K562 (cell line): ENCODE data around the gene SMAD7. TPM values are rescaled to one million over a fixed set of nuclear protein-coding genes. Genes with fewer than 3 reads are reported as not detected.

Source experiments
- ATAC-seq: fragments of 200-7000 bp; cut with Tn5 transposase; 3 replicates; pipeline ENCODE4 v1.9.1; 2020; ENCODE audit warnings: moderate library complexity
- BruUV-seq: library from RNA; stranded (reverse); fragments of 400-500 nt; replicated peaks from 2 replicates; lab custom pipeline; 2021; lab: Mats Ljungman, UMichigan
- CTCF ChIA-PET: fragments of 300-600 bp; formaldehyde crosslinking; extraction: SDS; loops from one replicate; lab custom pipeline; 2021; ENCODE audit warnings: low intra/inter-chr PET ratio; lab: Yijun Ruan, JAX
- POLR2A ChIA-PET: fragments of 300-600, 350-650 bp; sonication (Branson Sonifier 250); formaldehyde crosslinking; extraction: SDS; loops from one replicate; lab custom pipeline; 2021; ENCODE audit warnings: antibody characterized with exemption, inconsistent platforms; lab: Yijun Ruan, JAX
- DNase-seq, 4 experiments: peaks; one replicate each; pipeline versions ENCODE4 v3.0.0 to v3.0.0-alpha.2; 2011 to 2018; ENCODE audit warnings: low spot score in 3 of 4, mixed read lengths in 3 of 4; ENCODE audit errors: extremely low read depth in 1 of 4
- FAIRE-seq: peaks from 2 replicates; lab custom pipeline; 2011; peaks lifted over from hg19 to GRCh38; lab: Jason Lieb, UNC
- H2AFZ ChIP-seq: 2 replicates; pipeline ENCODE4 v1.6.0; 2011; ENCODE audit warnings: low read depth, low read length, control low read depth, inconsistent platforms
- H3K27ac ChIP-seq: fragments of 200-600 bp; 3 replicates; pipeline ENCODE4 v1.8.0; 2011; ENCODE audit warnings: low read depth, mild to moderate bottlenecking, control low read depth, inconsistent platforms, low read length, moderate library complexity, mixed read lengths; ENCODE audit errors: extremely low read depth
- H3K27me3 ChIP-seq, 2 experiments: fragments of 300-600 bp in 1 of 2; 2 replicates in 1 of 2; 3 replicates in 1 of 2; pipeline versions ENCODE4 v1.6.0 to v1.8.0; 2011; ENCODE audit warnings: inconsistent platforms in 2 of 2, low read length in 2 of 2, mild to moderate bottlenecking in 1 of 2, mixed read lengths in 1 of 2, moderate library complexity in 1 of 2; ENCODE audit not compliant: control insufficient read depth in 2 of 2, insufficient read depth in 2 of 2
- H3K36me3 ChIP-seq: fragments of 300-600 bp; 3 replicates; pipeline ENCODE4 v1.8.0; 2011; ENCODE audit warnings: mild to moderate bottlenecking, low read length, inconsistent platforms; ENCODE audit not compliant: control insufficient read depth, insufficient read depth
- H3K4me1 ChIP-seq, 2 experiments: fragments of 200-600 bp in 1 of 2; replicated peaks in 1 of 2; 2 replicates in 1 of 2; 3 replicates in 1 of 2; pipeline versions ENCODE4 v1.5.1 to v1.8.0; 2011; ENCODE audit warnings: inconsistent platforms in 2 of 2, low read length in 2 of 2, mild to moderate bottlenecking in 1 of 2, mixed read lengths in 1 of 2, moderate library complexity in 1 of 2; ENCODE audit not compliant: control insufficient read depth in 2 of 2, insufficient read depth in 2 of 2
- H3K4me2 ChIP-seq: 2 replicates; pipeline ENCODE4 v1.6.1; 2011; ENCODE audit warnings: low read length, control low read depth, inconsistent platforms, mixed read lengths; ENCODE audit not compliant: insufficient read depth
- H3K4me3 ChIP-seq: fragments of 200-600 bp; sonication (generic), shearing (Covaris generic); 2 replicates; pipeline ENCODE4 v1.5.1; 2016; ENCODE audit warnings: control low read depth, inconsistent platforms
- H3K79me2 ChIP-seq: fragments of 200-600 bp; 3 replicates; pipeline ENCODE4 v1.8.0; 2011; ENCODE audit warnings: low read length, inconsistent platforms; ENCODE audit not compliant: control insufficient read depth, insufficient read depth
- H3K9ac ChIP-seq, 2 experiments: 2 replicates each; pipeline versions ENCODE4 v1.6.0 to v1.6.1; 2011; ENCODE audit warnings: low read depth in 2 of 2, low read length in 2 of 2, control low read depth in 1 of 2, inconsistent platforms in 1 of 2, mild to moderate bottlenecking in 1 of 2, mixed read lengths in 1 of 2; ENCODE audit not compliant: insufficient read depth in 1 of 2
- H3K9me1 ChIP-seq: one replicate; pipeline ENCODE4 v1.6.0; 2011; ENCODE audit warnings: inconsistent platforms, mild to moderate bottlenecking, low read length, moderate library complexity; ENCODE audit not compliant: control insufficient read depth, insufficient read depth
- H3K9me3 ChIP-seq: replicated peaks from 2 replicates; pipeline ENCODE4 v1.5.1; 2011; ENCODE audit warnings: low read depth, low read length, inconsistent platforms; ENCODE audit not compliant: control insufficient read depth, insufficient read depth
- H4K20me1 ChIP-seq: replicated peaks from 2 replicates; pipeline ENCODE4 v1.6.1; 2011; ENCODE audit warnings: low read length, inconsistent platforms, mixed read lengths; ENCODE audit not compliant: control insufficient read depth, insufficient read depth
- CREM ChIP-seq: IDR thresholded peaks from 2 replicates; pipeline ENCODE4 v1.6.1; 2014; ENCODE audit warnings: antibody characterized with exemption, low read depth
- FOSL1 ChIP-seq: fragments of 200-800 bp; sonication (Bioruptor generic); conservative IDR thresholded peaks from 2 replicates; pipeline ENCODE4 v1.6.1; 2016; ENCODE audit warnings: missing genetic modification characterization, missing compliant biosample characterization
- GABPA ChIP-seq: fragments of 200-800 bp; sonication (Bioruptor generic); conservative IDR thresholded peaks from 2 replicates; pipeline ENCODE4 v1.6.1; 2016; ENCODE audit warnings: low read depth, missing genetic modification characterization, missing compliant biosample characterization
- KDM5B ChIP-seq: fragments of 200-600 bp; sonication (generic); IDR thresholded peaks from 2 replicates; pipeline ENCODE4 v1.6.1; 2012; ENCODE audit warnings: low read depth, mild to moderate bottlenecking, moderate library complexity, low read length, control low read depth, inconsistent platforms; ENCODE audit not compliant: insufficient replicate concordance
- NEUROD1 ChIP-seq: fragments of 150-350 bp; IDR thresholded peaks from 2 replicates; pipeline ENCODE4 v1.6.1; 2014; ENCODE audit warnings: borderline replicate concordance, low read length, low read depth; ENCODE audit not compliant: partially characterized antibody
- PHF8 ChIP-seq: fragments of 200-600 bp; sonication (generic); IDR thresholded peaks from 2 replicates; pipeline ENCODE4 v1.6.1; 2012; ENCODE audit warnings: mixed run types, mild to moderate bottlenecking, inconsistent platforms, low read length, moderate library complexity, borderline replicate concordance
- SMAD4 ChIP-seq: fragments of 250-450 bp; sonication (Bioruptor Pico); conservative IDR thresholded peaks from 2 replicates; pipeline ENCODE4 v1.8.0; 2021; ENCODE audit warnings: inconsistent platforms, mild to moderate bottlenecking, moderate library complexity
- SNRNP70 ChIP-seq: fragments of 200-400 bp; formaldehyde crosslinking; optimal IDR thresholded peaks from 2 replicates; pipeline ENCODE3; 2017; ENCODE audit warnings: low read depth, low read length
- ZFX ChIP-seq: sonication (generic); formaldehyde crosslinking; IDR thresholded peaks from 2 replicates; pipeline ENCODE4 v1.8.0; 2022; ENCODE audit warnings: mild to moderate bottlenecking, missing genetic modification reagents, moderate library complexity
- ZNF561 ChIP-seq: fragments of 450-650 bp; formaldehyde crosslinking; conservative IDR thresholded peaks from 2 replicates; pipeline ENCODE4 v1.4.0; 2020; ENCODE audit warnings: mild to moderate bottlenecking, moderate library complexity
- ZNF589 ChIP-seq: fragments of 200-800 bp; sonication (Bioruptor generic); IDR thresholded peaks from 2 replicates; pipeline ENCODE4 v1.6.1; 2016; ENCODE audit warnings: low read depth, missing genetic modification characterization, missing compliant biosample characterization
- WGBS: fragments of 100-300 bp; shearing (Covaris generic); methylation state at CpG from one replicate; pipeline ENCODE4 v1.1.6; 2016; ENCODE audit warnings: low coverage, mixed read lengths; ENCODE audit not compliant: insufficient coverage; ENCODE audit errors: missing lambda C conversion rate; 5-methylcytosine and 5-hydroxymethylcytosine counted together
- in situ Hi-C: fragments of 300-500 bp; cut with MboI; formaldehyde crosslinking; loops from 4 replicates; pipeline ENCODE4 v1.15.0; 2018; ENCODE audit warnings: inconsistent platforms, mixed read lengths
- intact Hi-C: fragments of 100-400 bp; cut with micrococcal nuclease; formaldehyde crosslinking; loops from 2 replicates; pipeline ENCODE4 v1.14.2; 2022
- polyA plus RNA-seq, 8 experiments: library from polyadenylated mRNA; depleted of rRNA in 4 of 8; stranded (reverse) in 5 of 8; unstranded in 3 of 8; fragments of >200 nt; fragmentation: Nextera tagmentation in 2 of 8; fragmentation: Illumina TruSeq in 1 of 8; extraction: Ambion mirVana in 2 of 8; extraction: Trizol in 1 of 8; gene quantifications; 2 replicates each; pipeline versions ENCODE4 v1.2.1 to v1.2.3, GENCODE V29; 2011 to 2014; ENCODE audit warnings: inconsistent platforms in 1 of 8, missing spikeins in 1 of 8
- total RNA-seq, 7 experiments: library from RNA; depleted of rRNA in 6 of 7; stranded (reverse); fragments of >200 nt in 6 of 7; fragmentation: Illumina TruSeq in 2 of 7; extraction: Trizol in 2 of 7; gene quantifications; 2 replicates each; pipeline versions ENCODE4 v1.2.1 to v1.2.3, GENCODE V29; 2011 to 2021; ENCODE audit warnings: low replicate concordance in 1 of 7
- TF ChIP-seq, protein P1 (sequence below): fragments of 450-650 bp; IDR thresholded peaks from 2 replicates; pipeline ENCODE4 v1.6.1; 2016; ENCODE audit warnings: missing biosample characterization, missing genetic modification characterization
- TF ChIP-seq, protein P2 (sequence below), 2 experiments: fragments of 200-800 bp in 1 of 2; sonication (Bioruptor generic) in 1 of 2; sonication (generic) in 1 of 2; formaldehyde crosslinking in 1 of 2; IDR thresholded peaks in 1 of 2; conservative IDR thresholded peaks in 1 of 2; 2 replicates each; pipeline versions ENCODE4 v1.5.0 to v1.6.1; 2016 to 2020; ENCODE audit warnings: missing compliant biosample characterization in 1 of 2, missing genetic modification characterization in 1 of 2, missing genetic modification reagents in 1 of 2
- TF ChIP-seq, protein P3 (sequence below): fragments of 200-800 bp; sonication (Bioruptor generic); IDR thresholded peaks from 2 replicates; pipeline ENCODE4 v1.6.1; 2017; ENCODE audit warnings: missing genetic modification characterization, missing compliant biosample characterization

SMAD7 gene
- total and polyA plus RNA-seq, 9 of the 15 experiments (the other 6 are each of a cell fraction or from before 2014, with no cell fraction given) = 0.13 to 3.0 (median 1.6) TPM

DNA sequence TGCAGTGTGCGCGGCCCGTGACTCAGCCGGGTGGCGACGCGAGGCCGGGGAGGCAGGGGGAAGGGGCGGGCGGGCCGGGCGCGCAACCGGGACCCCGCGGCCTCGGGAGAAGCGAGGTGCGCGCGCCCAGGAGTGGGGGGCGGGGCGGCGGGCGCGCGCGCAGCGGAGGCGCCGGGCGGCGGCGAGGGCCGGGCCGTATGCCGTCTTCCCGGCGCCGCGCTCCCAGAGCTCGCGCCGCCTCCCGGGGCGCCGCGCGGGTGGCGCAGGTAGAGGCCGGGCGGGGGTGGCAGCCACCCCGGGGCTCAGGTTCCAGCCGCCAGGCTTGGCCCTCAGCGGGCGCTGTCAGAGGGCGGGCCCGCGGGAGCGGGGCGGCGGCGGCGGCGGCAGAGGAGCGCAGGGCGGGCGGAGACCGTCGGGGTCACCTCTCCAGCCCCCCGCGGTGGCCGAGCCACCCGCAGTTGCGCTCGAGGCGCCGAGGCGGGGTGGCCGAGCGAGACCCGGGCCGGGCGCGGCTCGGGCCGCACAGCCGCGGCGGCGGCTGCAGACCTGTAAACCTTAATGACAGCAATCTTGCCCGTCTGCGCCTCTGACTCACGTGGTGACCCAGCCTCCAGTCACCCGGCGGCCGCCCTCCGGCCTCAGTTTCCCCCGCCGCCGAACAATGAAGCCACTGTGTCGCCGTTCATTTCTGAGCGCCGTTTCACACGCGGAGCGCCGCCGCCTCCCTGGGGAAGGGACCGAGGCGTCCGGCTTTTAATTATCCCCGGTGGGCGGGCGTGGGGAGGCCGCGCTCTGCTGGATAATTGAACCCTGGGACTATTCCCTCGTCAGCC is 25.3 kb upstream of the SMAD7 start:
- POLR2A ChIA-PET = interaction anchor here (0.6 kb wide), 1 partner anchor 279 kb away, joined by 3 read pairs; no protein-coding TSS in a partner anchor
- FAIRE-seq = no peak
- Histone ChIP-seq H3K9me3 (no peaks in the 10 kb centered on the region), H3K79me2 (no peaks in the 10 kb centered on the region), H3K36me3 (no peaks in the 10 kb centered on the region), H4K20me1 (no peaks in the 10 kb centered on the region), H3K27ac (peak overlapping the region; percentile 60; the same call in 1 of the 3 replicates), H3K4me2 (peak overlapping the region; percentile 49), H3K9ac (peak overlapping the region; percentile 46 to 90), H3K9me1 (no peaks in the 10 kb centered on the region), H3K4me3 (peak overlapping the region; percentile 44), H3K27me3 (no peaks in the 10 kb centered on the region; a peak in 1 of 5 replicates), H3K4me1 (peaks cover 5 to 18% of the 10 kb centered on the region in 2 experiments; a peak in 3 of 5 replicates), H2AFZ (peak overlapping the region; percentile 70)
- DNase-seq = peak; percentile 56 to 94 (median 87)
- BruUV-seq = no TSS peak
- CTCF ChIA-PET = no interaction called here
- peak; percentile 79 for ATAC-seq
- in situ Hi-C loops = no loop called here
- intact Hi-C loops = no loop called here
- WGBS = 10% methylated on average over 4 of the region's 119 CpGs
- TF ChIP-seq ZNF589 (CRISPR knock-in tag) (0 out of 2 replicates have a peak, but pooled peaks have one; percentile 27), KDM5B (peak; percentile 46), SNRNP70 (no peak), ZFX (peak; percentile 45), PHF8 (peak; percentile 47; the same call in 1 of the 2 replicates), ZNF561 (CRISPR knock-in tag) (no peak), NEUROD1 (no peak), SMAD4 (CRISPR knock-in tag) (peak; percentile 71), GABPA (tag) (0 out of 2 replicates have a peak, but pooled peaks have one; percentile 16), CREM (peak; percentile 76), FOSL1 (tag) (peak; percentile 73)
- TF ChIP-seq, protein P1, sequence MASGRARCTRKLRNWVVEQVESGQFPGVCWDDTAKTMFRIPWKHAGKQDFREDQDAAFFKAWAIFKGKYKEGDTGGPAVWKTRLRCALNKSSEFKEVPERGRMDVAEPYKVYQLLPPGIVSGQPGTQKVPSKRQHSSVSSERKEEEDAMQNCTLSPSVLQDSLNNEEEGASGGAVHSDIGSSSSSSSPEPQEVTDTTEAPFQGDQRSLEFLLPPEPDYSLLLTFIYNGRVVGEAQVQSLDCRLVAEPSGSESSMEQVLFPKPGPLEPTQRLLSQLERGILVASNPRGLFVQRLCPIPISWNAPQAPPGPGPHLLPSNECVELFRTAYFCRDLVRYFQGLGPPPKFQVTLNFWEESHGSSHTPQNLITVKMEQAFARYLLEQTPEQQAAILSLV (tag) = no peak
- TF ChIP-seq, protein P2, sequence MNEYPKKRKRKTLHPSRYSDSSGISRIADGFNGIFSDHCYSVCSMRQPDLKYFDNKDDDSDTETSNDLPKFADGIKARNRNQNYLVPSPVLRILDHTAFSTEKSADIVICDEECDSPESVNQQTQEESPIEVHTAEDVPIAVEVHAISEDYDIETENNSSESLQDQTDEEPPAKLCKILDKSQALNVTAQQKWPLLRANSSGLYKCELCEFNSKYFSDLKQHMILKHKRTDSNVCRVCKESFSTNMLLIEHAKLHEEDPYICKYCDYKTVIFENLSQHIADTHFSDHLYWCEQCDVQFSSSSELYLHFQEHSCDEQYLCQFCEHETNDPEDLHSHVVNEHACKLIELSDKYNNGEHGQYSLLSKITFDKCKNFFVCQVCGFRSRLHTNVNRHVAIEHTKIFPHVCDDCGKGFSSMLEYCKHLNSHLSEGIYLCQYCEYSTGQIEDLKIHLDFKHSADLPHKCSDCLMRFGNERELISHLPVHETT (CRISPR knock-in tag; conservative IDR thresholded peaks at IDR 0.05 in 1 of 2, IDR thresholded peaks at IDR 0.05 in 1 of 2) = peak in 1 of 2 experiments; percentile 72; a peak in 1 of 4 replicates
- TF ChIP-seq, protein P3, sequence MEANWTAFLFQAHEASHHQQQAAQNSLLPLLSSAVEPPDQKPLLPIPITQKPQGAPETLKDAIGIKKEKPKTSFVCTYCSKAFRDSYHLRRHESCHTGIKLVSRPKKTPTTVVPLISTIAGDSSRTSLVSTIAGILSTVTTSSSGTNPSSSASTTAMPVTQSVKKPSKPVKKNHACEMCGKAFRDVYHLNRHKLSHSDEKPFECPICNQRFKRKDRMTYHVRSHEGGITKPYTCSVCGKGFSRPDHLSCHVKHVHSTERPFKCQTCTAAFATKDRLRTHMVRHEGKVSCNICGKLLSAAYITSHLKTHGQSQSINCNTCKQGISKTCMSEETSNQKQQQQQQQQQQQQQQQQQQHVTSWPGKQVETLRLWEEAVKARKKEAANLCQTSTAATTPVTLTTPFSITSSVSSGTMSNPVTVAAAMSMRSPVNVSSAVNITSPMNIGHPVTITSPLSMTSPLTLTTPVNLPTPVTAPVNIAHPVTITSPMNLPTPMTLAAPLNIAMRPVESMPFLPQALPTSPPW (CRISPR knock-in tag) = peak; percentile 69
